ENCODE measurements around the gene ECE1.

DNA sequence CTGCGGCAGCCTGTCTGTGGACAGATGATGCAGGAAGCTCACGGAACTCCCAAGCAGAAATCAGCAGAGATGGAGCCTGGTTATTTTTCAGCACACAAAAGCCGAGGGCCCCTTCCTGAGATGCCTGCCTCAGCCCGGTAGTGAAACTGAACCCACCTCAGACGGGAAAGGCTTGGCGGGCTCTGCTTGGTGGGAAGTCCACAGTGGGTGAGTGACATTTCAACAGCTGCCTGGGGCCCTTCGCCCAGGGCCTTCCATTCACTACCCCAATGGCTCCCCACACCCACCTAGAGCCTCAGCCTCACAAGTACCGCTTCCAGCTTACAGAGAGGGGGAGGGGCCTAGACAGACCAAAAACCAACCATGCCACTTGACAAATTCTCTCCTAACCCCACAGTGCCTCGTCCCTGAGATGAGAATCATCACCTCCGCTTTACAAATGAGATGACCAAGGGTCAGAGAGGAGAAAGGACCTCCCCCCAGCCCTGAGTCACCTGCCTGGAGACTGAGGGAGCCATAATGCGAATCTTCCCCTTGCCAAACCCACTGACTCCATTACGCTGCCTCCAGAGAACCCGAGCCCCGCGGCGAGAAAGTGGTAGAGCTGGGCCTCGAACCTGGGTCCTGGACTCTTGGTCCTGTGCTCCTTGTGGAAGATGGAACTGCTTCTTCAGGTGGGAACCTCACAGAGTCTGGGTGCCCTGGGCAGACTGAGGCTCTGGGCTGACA lies 3.4 kb upstream of the ECE1 start:
- TF ChIP-seq YY1 (IDR thresholded peaks at IDR 0.05; ENCODE audit: low read depth) (no peak), CREB1 (IDR thresholded peaks at IDR 0.05; ENCODE audit: low read depth) (no peak), FOXM1 (IDR thresholded peaks at IDR 0.05; ENCODE audit: borderline replicate concordance, low read depth) (no peak), NFIC (IDR thresholded peaks at IDR 0.05) (no peak), EP300 (IDR thresholded peaks at IDR 0.05; ENCODE audit: borderline replicate concordance) (no peak)
- TF ChIP-seq, protein P1, sequence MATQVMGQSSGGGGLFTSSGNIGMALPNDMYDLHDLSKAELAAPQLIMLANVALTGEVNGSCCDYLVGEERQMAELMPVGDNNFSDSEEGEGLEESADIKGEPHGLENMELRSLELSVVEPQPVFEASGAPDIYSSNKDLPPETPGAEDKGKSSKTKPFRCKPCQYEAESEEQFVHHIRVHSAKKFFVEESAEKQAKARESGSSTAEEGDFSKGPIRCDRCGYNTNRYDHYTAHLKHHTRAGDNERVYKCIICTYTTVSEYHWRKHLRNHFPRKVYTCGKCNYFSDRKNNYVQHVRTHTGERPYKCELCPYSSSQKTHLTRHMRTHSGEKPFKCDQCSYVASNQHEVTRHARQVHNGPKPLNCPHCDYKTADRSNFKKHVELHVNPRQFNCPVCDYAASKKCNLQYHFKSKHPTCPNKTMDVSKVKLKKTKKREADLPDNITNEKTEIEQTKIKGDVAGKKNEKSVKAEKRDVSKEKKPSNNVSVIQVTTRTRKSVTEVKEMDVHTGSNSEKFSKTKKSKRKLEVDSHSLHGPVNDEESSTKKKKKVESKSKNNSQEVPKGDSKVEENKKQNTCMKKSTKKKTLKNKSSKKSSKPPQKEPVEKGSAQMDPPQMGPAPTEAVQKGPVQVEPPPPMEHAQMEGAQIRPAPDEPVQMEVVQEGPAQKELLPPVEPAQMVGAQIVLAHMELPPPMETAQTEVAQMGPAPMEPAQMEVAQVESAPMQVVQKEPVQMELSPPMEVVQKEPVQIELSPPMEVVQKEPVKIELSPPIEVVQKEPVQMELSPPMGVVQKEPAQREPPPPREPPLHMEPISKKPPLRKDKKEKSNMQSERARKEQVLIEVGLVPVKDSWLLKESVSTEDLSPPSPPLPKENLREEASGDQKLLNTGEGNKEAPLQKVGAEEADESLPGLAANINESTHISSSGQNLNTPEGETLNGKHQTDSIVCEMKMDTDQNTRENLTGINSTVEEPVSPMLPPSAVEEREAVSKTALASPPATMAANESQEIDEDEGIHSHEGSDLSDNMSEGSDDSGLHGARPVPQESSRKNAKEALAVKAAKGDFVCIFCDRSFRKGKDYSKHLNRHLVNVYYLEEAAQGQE (IDR thresholded peaks at IDR 0.05; ENCODE audit: low read depth), result no peak
